K562 (cell line): ENCODE data around the gene PLCB1.

ENCODE experiments used
- AFF4 ChIP-seq: sonication (generic); formaldehyde crosslinking; IDR thresholded peaks from 2 replicates; pipeline ENCODE4 v1.8.0; 2023; ENCODE audit warnings: mild to moderate bottlenecking, missing genetic modification reagents
- BRD9 ChIP-seq: fragments of 450-650 bp; IDR thresholded peaks from 2 replicates; pipeline ENCODE4 v1.6.1; 2018; ENCODE audit warnings: low read depth; ENCODE audit not compliant: partially characterized antibody
- CREM ChIP-seq: IDR thresholded peaks from 2 replicates; pipeline ENCODE4 v1.6.1; 2014; ENCODE audit warnings: antibody characterized with exemption, low read depth
- CTCF ChIP-seq, 3 experiments: IDR thresholded peaks in 2 of 3; conservative IDR thresholded peaks in 1 of 3; 2 replicates each; pipeline ENCODE4 v1.5.1; 2011 to 2012; ENCODE audit warnings: low read length in 3 of 3, mild to moderate bottlenecking in 3 of 3, control low read depth in 2 of 3, improper control_type of control experiment in 1 of 3, inconsistent platforms in 1 of 3, low read depth in 1 of 3, mixed read lengths in 1 of 3, moderate library complexity in 1 of 3; ENCODE audit not compliant: insufficient read depth in 2 of 3
- RAD21 ChIP-seq, 2 experiments: fragments of 250-450 bp in 1 of 2; fragments of 450-650 bp in 1 of 2; sonication (Bioruptor Pico) in 1 of 2; formaldehyde crosslinking in 1 of 2; IDR thresholded peaks in 1 of 2; conservative IDR thresholded peaks in 1 of 2; 2 replicates each; pipeline versions ENCODE4 v1.4.0 to v1.8.0; 2020 to 2022; ENCODE audit warnings: mild to moderate bottlenecking in 2 of 2, moderate library complexity in 1 of 2
- RAD51 ChIP-seq: fragments of 450-650 bp; IDR thresholded peaks from 2 replicates; pipeline ENCODE4 v1.7.1; 2016; ENCODE audit warnings: low read depth, mild to moderate bottlenecking, borderline replicate concordance
- SRSF1 ChIP-seq: fragments of 200-400 bp; formaldehyde crosslinking; IDR thresholded peaks from 2 replicates; pipeline ENCODE4 v1.6.1; 2017; ENCODE audit warnings: mild to moderate bottlenecking, low read depth, low read length, moderate library complexity
- TAF1 ChIP-seq: IDR thresholded peaks from 2 replicates; pipeline ENCODE4 v1.6.1; 2011; ENCODE audit warnings: mild to moderate bottlenecking, low read length, moderate library complexity; ENCODE audit not compliant: insufficient read depth, control insufficient read depth, severe bottlenecking; ENCODE audit errors: extremely low read depth
- TCF7L2 ChIP-seq: fragments of 150-350 bp; IDR thresholded peaks from 2 replicates; pipeline ENCODE4 v1.6.1; 2016; ENCODE audit warnings: low read depth, mild to moderate bottlenecking, low read length, moderate library complexity
- ZKSCAN8 ChIP-seq: fragments of 200-800 bp; sonication (Bioruptor generic); IDR thresholded peaks from 2 replicates; pipeline ENCODE4 v1.6.1; 2016; ENCODE audit warnings: missing genetic modification characterization, missing compliant biosample characterization
- ZNF280B ChIP-seq: fragments of 250-450 bp; sonication (Bioruptor Pico); IDR thresholded peaks from 2 replicates; pipeline ENCODE4 v1.5.1; 2021; ENCODE audit warnings: mild to moderate bottlenecking
- TF ChIP-seq, protein P1 (sequence below): IDR thresholded peaks from 2 replicates; pipeline ENCODE4 v1.6.1; 2016; ENCODE audit warnings: missing genetic modification characterization, missing compliant biosample characterization

GRCh38 chr20:8365634-8366033, 233.6 kb downstream of the PLCB1 start:
- TF ChIP-seq, protein P1, sequence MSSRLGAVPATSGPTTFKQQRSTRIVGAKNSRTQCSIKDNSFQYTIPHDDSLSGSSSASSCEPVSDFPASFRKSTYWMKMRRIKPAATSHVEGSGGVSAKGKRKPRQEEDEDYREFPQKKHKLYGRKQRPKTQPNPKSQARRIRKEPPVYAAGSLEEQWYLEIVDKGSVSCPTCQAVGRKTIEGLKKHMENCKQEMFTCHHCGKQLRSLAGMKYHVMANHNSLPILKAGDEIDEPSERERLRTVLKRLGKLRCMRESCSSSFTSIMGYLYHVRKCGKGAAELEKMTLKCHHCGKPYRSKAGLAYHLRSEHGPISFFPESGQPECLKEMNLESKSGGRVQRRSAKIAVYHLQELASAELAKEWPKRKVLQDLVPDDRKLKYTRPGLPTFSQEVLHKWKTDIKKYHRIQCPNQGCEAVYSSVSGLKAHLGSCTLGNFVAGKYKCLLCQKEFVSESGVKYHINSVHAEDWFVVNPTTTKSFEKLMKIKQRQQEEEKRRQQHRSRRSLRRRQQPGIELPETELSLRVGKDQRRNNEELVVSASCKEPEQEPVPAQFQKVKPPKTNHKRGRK (tag): no peak
- TF ChIP-seq ZNF280B (no peak), ZKSCAN8 (no peak), CTCF (IDR thresholded peaks at IDR 0.05 in 2 of 3, conservative IDR thresholded peaks at IDR 0.05 in 1 of 3; ENCODE audit: insufficient read depth in 2 of 3, low read depth in 1 of 3, low read length in 3 of 3) (no peak), TAF1 (no peak), RAD21 (CRISPR knock-in tag; conservative IDR thresholded peaks at IDR 0.05 in 1 of 2, IDR thresholded peaks at IDR 0.05 in 1 of 2) (no peak), BRD9 (no peak), CREM (no peak), SRSF1 (no peak), TCF7L2 (no peak), AFF4 (CRISPR knock-in tag) (no peak), RAD51 (no peak)
